ENCODE results near the gene AHDC1.

Gene AHDC1

DNA sequence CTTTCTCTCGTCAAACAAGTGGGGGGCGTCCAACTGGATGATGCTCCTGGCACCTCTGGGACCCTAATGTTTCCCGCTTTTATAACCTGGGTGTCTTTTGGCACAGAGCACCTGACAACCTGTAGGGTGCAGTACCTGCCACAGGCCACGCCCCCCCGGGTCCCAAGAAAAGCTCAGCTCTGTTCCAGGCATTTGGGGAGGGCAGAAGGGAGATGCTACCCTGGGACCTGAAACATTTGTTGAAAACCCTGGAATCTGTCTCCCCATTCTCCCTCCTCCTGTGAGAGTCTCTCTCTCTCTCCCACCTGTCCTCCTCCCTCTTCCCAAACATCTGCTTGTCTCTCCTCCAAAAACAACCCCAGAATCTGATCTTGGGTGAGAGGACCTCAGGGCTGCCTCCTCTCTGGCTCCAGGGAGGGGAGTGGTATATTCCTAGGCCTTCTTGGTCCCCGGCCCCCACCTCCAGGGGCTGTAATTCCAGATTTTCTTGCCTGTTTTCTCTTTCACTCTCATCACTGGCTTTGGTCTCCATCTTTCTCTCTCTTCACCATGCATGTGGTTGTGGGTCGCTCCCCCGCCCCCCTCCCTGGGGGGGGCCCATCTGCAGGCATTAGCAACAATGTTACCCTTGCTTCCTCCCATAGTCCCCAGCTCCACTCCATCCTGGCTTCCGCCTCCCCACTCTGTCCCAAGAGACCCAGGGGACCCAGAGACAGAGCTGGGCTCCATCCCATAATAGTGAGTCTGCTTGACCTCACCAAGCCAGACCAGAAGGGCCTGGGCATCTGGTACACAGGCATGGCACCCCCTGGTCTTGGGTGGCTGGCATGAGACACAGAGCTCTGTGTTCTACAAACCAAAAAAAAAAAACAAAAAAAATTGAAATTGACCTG is 4.1 kb downstream of the AHDC1 start:
- DNase-seq (ENCODE audit: low read depth), result no peak

DNA sequence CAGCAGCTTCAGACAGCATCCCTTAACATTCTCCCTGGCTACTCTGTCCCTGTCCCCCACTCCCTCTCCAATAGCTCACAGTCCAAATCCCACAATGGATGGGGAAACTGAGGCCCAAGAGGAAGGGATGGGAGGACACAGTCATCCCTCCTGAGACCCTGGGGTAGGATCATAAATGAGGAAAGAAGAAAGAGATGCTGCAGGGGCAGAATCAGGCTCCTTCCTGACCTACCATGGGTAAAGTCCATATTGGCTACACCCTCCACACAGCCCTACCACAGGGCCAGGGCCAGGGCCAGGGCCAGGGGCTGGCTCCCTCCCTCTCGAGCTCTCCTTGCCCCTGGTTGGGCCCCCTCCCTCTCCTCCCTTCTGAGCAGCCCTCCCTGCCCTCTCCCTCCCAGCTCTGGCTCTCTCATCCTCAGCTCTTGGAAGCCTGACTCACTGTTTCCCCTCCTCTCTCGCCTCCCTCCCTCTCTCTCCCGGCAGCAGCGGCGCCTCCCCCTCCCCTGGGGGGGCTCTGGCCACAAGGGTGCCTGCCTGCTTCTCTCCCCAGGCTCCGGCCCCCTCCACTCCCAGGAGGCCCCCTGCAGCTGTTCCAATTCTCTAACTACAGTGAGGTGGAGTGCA is 4.9 kb downstream of the AHDC1 start:
- peak; percentile 81 for DNase-seq (ENCODE audit: low read depth)

DNA sequence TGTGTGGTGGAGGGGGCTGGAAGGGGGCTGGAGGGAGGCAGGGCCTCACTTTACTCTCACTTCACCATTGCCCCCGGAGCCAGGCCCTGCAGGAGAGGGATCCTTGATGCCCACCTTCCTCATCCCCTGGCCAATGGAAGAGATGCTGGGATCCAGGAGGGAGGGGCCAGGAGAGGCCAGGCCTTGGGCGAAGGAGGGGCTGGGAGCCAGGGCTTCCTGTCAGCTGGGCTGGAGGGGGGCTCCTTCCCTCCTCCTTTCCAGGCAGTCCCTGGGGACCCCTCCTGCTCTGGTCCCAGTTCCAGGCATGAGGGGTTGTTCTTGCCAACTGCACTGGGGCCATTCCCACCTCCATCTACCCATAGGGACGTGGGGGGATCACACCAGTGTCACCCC is 5.7 kb downstream of the AHDC1 start:
- peak; percentile 52 for DNase-seq (ENCODE audit: low read depth)

DNA sequence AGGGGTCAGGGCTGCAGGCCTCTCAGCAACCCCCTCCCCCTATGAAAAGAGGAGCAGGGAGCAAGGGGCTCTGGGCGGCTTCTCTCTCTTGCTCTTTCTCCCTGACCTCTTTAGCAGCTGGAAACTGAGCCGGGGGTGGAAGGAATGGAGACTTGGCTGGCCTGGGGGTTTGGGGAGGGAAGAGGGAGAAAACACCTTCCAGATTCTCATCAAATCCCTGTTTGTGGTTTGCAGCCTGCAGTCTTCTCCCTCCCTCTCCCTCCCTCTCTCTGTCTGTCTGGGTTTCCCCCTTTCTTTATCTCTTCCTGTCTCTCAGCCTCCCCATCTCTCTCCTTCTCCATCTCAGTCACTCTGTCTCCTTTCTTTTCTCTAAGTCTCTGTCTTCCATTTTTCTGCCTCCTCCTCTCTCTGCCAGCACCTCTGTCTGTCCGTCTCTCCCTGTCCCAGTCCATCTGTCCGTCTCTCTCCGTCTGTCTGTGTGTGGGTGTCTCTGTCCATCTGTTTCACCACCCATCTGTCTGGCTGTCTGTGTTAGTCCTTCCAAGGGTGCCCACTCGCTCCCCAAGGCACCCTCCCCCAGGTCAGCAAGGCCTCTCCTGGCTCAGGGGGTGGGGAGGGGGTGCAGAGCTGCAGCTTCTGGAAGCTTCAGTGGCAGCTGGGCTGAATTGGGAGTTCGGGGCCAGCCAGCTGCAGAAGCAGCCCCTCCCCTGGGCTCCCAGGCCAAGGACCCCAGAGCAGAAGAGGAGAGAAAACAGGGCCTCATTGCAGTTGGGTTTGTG is 6.2 kb downstream of the AHDC1 start:
- DNase-seq (ENCODE audit: low read depth), result peak; percentile 55

DNA sequence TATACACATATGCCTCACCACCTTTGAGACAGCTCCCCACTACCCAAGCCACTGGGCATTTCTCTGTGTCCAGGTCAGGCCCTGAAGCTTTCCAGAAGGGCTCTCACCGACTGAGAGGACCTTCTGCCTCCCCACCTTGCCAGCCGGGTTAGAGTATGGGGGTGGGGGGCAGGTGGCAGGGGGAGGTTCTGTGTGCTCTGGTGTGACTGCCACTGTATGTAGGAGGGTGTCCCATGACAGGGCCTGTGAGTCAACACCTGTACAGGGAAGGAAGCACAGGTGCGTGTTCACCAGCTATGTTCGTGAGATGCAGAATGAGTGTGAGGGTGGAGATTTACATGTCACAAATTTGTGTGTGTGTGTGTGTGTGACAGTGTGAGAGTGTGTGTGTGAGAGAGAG is 7.0 kb downstream of the AHDC1 start:
- no peak for DNase-seq (ENCODE audit: low read depth)

DNA sequence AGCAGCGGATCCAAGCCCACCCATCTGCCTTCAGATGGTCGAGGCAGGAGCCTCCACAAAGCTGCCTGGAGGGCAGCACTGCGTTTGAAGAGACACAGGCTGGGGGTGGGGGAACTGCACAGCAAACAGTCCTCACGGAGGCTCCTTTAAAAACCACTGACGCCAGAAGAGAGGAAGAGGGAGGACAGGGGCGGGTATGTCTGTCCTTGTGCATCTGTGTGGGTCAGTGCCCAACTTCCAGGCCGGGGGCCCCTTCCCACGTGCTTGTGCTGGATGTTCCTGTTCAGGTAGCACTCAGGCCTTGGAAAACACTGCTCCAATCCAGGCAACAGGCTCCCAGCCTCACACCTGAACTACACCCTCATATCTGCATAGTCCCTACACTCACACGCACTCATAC is 7.7 kb downstream of the AHDC1 start:
- peak; percentile 52 for DNase-seq (ENCODE audit: low read depth)

DNA sequence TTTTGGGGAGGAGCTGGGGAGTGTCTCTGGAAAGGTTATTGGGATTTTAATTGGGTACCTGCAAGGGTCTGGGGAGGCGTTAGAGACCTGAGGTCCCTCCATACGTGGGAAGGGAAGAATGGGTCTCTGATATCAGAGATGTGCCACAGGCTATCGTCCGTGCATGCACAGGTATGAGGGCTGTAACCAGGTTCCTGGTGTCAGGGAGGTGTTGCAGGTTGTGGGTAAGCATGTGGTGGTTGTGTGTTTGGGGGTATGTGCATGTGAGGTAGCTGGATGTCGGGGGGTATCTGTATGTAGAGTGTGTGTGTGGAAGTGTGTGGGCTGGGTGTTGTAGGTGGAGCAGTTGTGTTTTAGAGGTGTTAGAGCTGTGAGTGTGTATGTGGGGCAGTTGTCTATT is 8.3 kb downstream of the AHDC1 start:
- no peak for DNase-seq (ENCODE audit: low read depth)

DNA sequence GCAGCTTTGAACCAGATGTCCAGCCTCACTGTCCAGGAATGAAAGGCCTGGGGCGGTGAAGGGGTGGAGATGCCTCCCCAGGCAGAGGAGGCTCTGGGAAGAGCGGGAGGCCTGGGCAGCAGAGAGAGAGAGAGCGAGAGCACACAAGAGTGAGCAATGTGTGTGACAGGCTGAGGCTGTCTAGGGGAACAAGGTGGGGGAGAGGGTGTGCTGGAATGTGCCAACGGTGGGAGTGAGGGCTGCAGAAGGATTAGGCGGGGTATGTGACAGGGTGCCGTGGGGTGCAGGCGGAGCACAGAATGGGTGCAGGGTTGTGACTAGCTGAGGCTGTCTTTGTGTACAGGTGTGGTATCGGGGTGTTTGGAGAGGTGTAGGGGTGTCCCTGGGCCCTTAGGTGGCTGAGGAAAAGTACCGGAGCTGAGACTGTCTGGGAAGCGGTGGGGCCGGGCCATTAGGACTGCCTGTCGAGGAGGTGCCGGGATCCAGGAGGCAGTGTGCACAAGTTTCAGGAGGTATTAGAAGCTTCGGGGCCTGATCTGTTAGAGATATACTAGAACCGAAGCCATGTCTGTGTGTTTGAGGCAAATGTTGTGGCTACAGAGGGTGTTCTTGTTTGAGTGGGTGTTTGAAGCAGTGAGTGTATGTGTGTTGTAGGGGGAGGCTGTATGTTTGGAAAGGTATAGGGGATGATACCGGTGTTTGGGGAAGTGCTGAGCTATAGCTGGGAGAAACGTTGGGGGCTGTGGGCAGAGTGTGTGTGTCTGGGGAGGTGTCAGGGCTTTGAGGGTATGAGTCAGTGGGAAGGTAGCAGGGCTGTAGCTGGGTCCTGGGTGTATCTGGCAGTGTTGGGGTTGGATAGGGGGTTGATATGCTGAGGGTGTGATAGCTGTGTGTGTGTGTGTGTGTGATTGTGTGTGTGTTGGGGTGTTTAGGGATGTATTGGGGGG is 9.1 kb downstream of the AHDC1 start:
- peak; percentile 82 for DNase-seq (ENCODE audit: low read depth)

DNA sequence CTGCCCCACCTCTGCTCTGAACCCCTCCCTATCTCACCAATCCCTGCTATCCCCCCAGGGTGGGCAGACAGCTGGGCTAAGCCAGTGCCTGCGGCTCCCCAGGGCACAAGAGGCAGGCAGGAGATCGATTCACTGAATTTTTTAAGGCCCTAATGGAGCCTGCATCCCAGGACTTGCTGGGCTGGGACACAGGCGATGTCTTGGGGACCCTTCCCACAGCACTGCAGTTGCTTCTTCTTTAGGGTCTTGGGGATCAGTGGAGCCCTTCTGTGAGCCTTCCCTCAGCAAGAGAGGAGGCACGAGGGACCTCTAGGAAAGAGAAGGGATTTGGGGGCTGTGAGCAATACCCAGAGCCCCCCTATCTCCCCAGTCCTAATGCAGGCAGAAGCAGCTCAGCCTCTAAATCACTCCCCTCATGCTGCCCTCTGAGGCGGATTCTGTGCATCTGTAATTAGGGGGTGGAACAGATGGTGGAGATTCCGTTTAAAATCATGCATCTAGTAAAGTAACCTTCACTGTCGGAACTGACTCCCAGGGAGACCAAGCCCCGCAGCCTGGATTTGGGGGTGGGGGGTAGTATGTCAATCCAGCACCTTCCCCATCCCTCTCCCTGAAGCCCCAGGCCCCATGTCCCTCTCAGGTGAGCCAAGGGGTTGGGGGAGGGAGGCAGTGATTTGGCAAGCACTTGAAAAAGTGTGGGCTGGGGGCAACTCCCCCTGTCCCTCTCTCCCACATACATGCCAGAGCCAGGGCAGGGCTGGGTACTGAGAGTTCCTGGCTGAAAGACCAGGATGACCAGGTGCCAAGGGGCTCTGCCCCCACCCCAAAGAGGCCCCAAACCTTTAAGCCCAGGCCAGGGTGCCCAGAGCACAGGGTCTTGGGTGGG is 10.0 kb downstream of the AHDC1 start:
- DNase-seq (ENCODE audit: low read depth), result no peak

DNA sequence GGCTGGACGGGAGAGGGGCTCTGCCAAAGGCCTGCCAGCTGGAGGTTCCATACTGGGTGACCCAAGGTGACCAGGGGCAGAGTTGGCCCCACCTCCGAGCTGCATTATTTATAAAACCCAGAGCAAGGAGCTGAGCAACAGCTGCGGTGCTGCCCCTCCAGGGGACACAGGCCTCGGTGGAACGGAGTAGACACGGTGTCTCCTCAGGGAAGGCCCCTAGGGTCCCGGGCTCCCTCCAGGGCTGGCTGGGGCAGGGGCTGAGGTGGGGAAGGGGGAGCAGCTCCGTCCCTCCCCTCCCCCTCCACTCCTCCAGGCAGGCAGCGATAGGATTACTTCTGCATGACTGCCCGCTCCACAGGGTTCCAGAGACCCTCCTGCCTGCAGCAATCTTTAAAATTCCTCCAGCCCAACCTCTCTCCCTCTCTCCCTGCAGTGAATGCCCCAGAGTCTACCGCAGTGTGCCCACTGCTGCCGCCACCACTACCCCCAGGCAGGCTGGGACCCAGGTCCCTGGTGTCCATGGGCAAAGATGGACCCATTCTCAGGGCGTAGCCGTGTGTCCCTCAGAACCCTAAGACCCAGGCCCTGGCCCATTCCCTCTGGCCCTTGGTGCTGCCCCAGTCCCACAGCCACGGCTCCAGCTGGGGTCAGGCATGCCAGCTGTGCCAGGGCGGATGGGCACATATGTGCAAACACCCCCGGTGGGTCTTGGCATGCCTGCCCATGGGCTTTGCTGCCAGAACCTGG is 10.8 kb downstream of the AHDC1 start:
- no peak for DNase-seq (ENCODE audit: low read depth)

DNA sequence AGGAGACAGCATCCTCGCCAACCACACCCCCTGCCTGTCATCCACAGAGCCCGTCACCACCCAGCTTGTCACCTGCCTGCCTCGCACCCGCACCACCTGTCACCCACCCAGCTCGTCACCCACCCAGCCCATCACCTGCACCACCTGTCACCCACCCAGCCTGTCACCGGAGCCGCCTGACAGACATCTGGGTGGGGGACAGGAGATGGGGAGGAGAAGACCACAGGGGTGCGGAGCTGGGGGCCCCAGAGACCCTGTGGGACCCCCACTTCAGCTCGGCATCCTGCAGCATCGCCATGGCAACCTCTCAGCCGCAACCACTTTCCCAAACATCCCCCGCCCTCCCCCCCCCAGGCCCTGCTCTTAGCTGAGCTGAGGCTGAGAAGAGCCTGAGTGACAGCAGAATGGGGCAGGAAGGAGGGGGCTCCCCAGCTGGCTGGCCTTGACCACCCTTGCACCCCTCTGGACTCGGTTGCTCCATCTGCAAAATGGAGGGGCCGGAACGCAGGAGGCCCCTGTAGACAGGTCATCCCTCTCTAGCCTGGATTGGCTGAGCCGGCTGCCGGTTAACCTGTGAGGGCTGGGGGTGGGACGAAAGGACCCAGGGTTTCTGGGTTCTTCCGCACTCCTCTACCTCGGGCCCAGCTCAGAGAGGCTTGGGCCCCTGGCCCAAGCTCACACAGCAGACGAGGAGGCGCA is 11.6 kb downstream of the AHDC1 start:
- DNase-seq (ENCODE audit: low read depth), result no peak

DNA sequence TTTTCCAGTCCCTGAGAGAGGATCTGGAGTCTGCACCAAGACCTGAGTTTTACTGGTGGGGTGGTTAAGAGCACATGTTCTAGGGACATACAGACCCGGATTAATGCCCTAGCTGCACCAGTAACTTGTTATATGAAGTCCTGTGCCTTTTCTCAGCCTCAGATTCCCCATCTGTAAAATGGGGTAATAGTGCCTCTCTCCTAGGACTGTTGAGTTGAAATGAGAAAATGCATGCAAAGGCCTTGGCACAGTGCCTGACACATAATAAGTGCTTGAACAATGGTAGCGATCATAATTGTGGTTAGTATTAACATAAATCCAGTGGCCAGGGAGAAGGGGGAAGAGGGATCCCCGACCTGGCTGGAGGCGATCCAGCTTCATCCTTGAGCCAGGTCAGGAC is 12.3 kb downstream of the AHDC1 start:
- DNase-seq (ENCODE audit: low read depth), result peak; percentile 43

DNA sequence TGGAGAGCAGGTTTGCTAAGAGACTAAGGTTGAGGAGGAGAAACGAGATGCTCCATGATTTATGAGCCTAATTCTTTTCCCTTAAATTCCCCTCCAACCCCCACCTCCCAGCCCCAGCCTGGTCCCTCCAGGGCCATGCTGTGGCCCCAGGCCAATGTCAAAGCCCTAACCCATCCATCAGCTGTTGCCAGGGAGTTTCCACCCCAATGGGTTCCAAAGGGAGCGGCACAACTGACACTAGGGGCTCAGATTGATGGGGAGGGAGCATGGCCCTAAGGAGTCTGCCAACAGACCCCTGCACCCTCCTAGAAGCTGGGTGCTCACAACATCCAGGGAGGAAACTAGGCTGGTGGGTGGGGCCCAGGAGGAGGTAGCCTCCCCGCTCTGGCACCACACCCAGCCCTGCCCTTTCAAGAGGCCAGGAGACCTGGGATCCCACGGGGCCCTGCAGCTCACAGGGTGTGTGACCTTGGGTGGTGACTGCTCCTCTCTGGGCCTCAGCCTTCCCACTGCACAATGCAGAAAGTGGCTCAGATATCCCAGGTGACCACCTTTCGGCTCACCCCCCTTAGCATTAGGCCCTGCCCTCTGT is 12.9 kb downstream of the AHDC1 start:
- no peak for DNase-seq (ENCODE audit: low read depth)

DNA sequence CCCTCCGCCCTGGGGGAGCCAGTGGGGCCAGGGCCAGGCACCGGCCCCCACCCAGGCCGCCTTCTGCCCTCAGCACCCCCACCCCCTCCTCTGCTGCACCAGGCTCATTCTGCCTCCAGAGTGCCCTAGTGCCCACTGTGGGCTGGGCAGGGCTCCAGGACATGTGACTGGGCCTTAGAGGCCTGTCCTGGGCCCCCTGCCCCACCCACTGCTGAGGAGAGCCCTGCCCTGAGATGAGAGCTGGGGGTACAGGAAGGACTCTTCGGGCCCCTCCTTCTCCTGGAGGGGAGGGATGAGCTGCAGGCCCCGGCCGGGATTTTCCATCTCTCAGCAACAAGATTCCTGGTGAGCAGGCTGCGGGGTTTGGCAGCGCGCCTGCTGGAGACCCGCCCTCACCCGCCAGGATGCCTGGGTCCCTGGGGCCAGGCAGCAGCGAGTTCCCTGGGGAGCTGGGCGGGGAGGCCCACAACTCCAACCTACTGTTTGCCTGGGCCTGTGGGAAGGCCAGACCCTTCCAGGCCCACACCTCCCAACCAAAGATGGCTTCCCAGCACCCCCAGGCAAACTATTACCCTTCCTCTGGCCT is 14.0 kb downstream of the AHDC1 start:
- DNase-seq (ENCODE audit: low read depth), result peak; percentile 66

DNA sequence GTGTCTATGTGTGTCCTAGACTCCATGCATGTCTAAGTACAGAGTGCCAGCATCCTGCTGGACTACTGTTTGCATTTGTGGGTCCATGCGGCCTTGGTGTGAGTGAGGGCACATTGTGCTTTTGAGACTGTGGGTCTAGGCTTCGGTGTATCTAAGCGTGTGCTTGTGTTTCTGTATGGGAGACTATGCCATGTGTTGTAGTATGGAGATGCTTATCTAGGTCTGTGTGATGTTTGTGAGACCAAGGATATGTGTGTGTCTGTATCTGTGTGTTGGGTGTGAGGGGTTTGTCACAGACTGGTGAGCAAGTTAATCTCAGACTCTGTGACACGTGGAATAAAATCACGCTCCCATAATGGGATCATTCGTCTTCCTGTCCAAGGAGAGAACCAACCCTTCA is 14.5 kb downstream of the AHDC1 start:
- DNase-seq (ENCODE audit: low read depth), result no peak

DNA sequence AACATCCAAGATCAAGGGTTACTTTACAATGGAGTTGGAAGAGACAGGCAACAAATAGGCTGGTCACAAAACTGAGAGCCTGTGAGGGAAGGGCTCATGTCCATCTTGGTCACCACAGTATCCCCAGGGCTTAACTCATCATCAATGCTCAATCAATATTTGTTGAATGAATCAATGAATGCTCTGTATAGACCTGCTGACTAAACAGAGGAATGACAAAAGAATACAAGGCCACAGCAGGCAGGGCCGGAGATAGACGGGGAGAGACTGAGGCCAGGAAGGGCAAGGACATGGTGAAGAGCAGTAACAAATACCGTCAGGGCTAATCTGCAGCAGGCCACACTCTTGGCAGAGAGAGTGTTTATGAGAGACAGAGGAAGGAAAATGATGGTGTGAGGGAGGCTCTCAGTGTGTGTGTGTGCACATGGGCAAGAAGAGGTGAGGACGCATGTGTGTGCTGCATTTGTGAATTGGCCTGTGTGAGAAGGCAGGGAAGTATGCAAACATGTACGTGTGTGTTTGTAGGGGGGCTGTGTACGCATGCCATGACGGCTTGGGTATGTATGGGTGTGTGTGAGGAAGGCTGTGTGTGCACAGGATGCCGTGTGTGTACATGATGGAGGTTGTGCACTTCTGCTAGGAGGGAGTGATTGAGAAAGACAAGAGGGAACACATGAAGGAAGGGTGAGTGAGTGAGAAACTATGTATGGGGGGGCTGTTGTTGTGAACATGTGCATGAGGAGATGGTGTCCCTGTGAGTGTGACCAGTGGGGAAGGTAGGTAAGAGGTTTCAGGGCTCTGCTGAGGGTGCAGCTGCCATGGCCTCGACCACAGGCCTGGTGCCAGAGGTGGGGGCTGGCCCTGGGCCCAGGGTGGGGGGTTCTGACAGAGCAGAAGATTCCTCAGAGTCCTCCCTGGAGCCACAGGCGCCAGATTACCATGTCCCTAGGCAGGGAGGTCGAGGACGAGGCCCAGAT is 15.4 kb downstream of the AHDC1 start:
- peak; percentile 79 for DNase-seq (ENCODE audit: low read depth)

DNA sequence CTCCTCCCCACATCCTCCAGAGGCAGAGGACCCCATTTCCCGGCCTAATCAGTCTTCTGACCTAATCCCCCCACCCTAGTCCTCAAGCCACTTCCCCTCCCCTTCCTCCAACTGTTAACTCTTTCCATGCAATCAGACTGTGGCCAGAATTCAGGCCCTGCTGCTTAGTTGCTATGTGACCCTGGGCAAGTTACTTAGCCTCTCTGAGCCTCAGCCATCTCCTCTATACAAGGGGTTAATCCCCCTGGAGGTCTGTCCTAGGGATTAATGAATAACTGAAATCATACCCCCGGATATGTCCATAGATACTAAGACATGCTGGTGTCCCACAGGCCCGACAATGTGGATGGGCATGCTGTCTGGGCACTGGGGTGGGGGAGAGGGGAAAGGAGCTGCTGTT is 18.3 kb downstream of the AHDC1 start:
- DNase-seq (ENCODE audit: low read depth), result no peak
